Stimulated activated CD4-positive, alpha-beta T cell treated with anti-CD3 and anti-CD28 coated beads, Interleukin-4, amount 100 ng/mL, for 24 hours (primary cell): ENCODE measurements around the gene PRKCA.
A peak's percentile ranks its signal among the peaks of the same experiment; 100 is the strongest.

Source experiments
- DNase-seq: peaks from one replicate; pipeline ENCODE4 v3.0.0-alpha.2; 2020

PRKCA gene

GRCh38 chr17:66634193-66634592 lies 331.8 kb downstream of the PRKCA start:
- no peak for DNase-seq

GRCh38 chr17:66635386-66636045 lies 333.1 kb downstream of the PRKCA start:
- DNase-seq: no peak

- DNase-seq: peak; percentile 20
These were observed 333.7 kb downstream of the PRKCA start for GRCh38 chr17:66636111-66636510.

- no peak for DNase-seq
These were observed 335.1 kb downstream of the PRKCA start for GRCh38 chr17:66637491-66637890.

GRCh38 chr17:66638707-66639479 lies 336.5 kb downstream of the PRKCA start:
- DNase-seq: no peak

- no peak for DNase-seq
These were observed 341.6 kb downstream of the PRKCA start for GRCh38 chr17:66643815-66644710.

GRCh38 chr17:66645259-66645658 lies 342.8 kb downstream of the PRKCA start:
- DNase-seq: no peak

GRCh38 chr17:66647391-66647983 lies 345.1 kb downstream of the PRKCA start:
- DNase-seq: no peak

- DNase-seq: no peak
These were observed 347.6 kb downstream of the PRKCA start for GRCh38 chr17:66649818-66650543.

GRCh38 chr17:66650544-66650877 lies 348.1 kb downstream of the PRKCA start:
- no peak for DNase-seq

- peak; percentile 28 for DNase-seq
These were observed 350.6 kb downstream of the PRKCA start for GRCh38 chr17:66652840-66653507.

GRCh38 chr17:66654106-66654740 lies 351.8 kb downstream of the PRKCA start:
- DNase-seq: no peak

- DNase-seq: no peak
These were observed 352.4 kb downstream of the PRKCA start for GRCh38 chr17:66654764-66655163.

GRCh38 chr17:66655461-66655860 lies 353.0 kb downstream of the PRKCA start:
- DNase-seq: no peak

- peak; percentile 81 for DNase-seq
These were observed 353.4 kb downstream of the PRKCA start for GRCh38 chr17:66655861-66656260.

GRCh38 chr17:66661411-66662256 lies 359.2 kb downstream of the PRKCA start:
- no peak for DNase-seq

- no peak for DNase-seq
These were observed 360.1 kb downstream of the PRKCA start for GRCh38 chr17:66662496-66662895.

GRCh38 chr17:66663041-66663606 lies 360.7 kb downstream of the PRKCA start:
- DNase-seq: no peak

GRCh38 chr17:66664336-66664735 lies 361.9 kb downstream of the PRKCA start:
- no peak for DNase-seq

- no peak for DNase-seq
These were observed 362.8 kb downstream of the PRKCA start for GRCh38 chr17:66665194-66665593.
